ENCODE measurements around the gene MRPS27.
A peak's percentile ranks its signal among the peaks of the same experiment; 100 is the strongest.

Gene MRPS27

DNA sequence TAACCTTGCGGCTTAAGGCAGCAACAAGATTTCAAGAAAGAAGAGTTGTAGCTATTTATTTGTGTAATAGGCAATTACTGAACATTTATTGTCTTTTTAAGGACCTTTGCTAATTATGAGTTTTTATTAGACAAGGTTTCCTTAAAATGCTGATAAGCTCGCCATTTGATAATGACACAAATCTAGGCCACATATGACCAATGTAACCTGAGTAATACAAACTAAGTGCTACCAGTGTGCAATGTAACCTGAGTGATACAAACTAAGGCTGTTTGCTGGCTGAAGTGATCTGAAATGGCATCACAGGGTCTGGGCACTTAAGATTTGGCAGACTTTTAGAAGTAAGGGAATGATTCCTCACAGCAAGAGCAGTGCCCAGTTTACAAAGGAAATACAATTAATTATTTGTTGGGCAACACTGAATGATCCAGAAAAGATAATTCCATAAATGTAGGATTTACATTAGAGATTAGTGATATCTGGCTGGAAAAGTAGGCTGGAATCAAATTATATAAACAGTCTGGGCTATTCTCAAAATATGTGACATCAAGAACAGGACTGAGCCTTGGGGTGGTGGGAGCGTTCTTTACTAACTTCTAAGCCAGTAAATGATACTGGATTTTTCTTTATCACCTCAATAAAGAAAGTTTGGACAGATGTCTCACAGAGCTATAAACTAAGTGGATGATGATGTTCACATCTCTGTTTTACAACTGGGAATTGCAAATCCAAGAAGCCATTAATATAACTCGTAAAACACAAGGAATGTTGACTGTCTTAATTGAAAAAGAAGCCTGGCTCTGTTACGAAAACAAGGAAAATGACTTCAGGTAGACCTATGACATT is 54.8 kb downstream of the MRPS27 start:
- no peak for DNase-seq (ENCODE audit: low spot score)

DNA sequence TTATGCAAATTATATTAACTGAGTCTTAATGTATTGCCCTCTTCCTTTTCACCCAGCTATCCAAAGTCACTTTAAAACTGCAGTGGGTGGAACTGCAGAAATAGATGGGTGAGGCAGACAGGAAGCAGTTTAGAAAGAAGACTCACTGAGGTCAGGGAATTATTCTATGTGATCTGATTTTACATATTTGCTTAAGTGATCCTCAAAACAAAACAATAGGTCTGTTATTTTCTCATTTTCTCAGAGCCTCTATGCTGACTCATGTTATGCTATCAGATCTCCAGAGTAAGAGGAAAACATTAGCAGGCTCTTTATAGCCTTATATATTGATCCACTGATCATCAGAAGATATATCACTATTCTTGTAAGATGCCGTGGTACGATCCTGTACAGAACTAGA is 63.5 kb downstream of the MRPS27 start:
- no peak for DNase-seq (ENCODE audit: low spot score)

DNA sequence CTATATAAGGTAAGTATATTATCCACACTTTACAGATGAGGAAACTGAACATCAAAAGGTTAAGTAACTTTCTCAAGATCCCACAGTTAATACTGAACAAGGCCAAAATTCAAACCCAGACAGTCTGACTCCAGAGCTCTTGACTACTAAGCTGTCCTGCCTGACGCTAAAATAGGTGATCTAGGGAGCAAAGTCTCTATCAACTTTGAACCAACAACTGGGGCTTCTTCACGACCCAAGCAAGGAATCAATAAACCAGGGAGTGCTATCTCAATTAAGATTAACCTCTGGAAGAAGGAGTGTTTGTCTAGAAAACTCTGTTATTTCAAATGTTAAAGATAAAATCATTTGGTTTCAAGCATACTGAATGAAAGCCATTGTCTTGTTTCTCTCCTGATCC is 64.4 kb downstream of the MRPS27 start:
- DNase-seq (ENCODE audit: low spot score) = no peak

DNA sequence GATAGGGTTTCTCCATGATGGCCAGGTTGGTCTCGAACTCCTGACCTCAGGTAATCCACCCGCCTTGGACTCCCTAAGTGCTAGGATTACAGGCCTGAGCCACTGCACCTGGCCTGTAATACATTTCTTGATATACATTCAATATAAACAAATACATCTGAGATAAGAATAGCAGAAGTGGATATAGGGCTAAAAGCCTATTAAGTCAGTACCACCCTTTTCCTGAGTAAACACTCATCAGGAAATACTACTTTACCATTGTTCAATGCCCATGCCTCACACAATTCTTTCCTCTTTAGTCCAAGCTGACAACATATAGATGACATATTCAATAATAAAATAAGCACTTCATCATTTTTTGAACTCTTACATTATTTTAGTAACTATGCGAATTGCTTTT is 64.8 kb downstream of the MRPS27 start:
- no peak for DNase-seq (ENCODE audit: low spot score)

DNA sequence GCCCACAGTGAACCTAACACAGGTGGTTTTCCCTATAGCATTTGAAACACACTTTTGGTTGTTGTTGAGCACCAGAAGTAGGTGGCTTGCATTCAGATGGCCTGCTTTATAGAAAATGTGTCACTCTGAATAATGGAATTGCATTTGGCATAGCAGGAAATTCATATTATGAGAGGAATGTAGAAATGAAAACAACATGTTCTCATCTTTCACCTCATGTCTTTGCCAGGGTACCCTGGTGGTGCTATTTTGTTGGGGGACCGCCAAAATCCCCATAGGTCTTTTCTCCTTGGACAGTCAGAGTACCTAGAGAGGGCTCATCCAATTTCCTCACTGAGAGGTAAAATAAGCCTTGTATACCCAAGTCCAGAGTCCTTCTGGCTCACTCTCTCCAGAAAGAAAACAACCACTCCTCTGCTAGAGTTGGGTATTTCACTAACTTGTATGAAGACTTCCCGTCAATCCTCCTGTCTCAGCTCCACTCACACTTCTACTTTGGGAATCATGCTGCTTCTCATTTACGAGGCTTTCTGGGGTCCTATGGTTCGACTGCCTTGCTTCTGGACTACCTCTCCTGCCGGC is 67.4 kb downstream of the MRPS27 start:
- DNase-seq (ENCODE audit: low spot score) = no peak

DNA sequence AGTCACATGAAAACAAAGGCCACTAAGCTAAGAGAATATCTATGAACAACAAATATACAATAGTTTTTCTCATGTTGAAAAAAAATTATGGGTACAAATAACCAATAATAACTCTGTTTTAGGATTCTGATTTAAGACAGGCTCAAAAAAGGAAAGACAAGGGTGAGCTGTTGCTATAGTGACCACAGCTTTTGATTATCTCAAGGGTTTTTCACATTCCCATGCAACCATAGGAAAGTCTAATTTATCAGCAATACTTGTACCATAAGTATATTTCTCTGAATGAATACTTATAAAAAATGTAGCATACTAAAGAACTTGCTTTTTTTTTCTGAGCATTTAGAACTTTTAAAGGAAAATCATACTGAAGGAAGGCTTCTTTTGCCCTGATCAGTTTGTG is 68.0 kb downstream of the MRPS27 start:
- no peak for DNase-seq (ENCODE audit: low spot score)

DNA sequence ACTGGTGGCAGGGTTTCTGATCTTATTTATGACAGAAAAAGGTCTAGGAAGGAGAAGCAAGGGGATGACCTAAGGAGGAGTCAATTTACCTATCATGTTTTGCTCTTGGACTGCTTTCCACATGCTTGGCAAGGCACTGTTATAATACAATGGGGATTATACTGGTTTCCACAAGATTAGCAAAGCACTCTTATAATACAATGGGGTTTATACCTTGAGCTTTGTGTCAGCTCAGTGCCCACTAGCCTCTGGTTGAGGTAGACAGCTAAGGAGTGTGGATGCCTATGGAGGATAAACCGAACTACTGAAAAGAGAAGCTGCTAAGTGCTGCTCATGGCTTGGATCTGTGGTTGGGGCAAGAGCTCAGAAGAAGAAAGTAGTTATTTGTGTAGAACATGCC is 68.7 kb downstream of the MRPS27 start:
- no peak for DNase-seq (ENCODE audit: low spot score)

DNA sequence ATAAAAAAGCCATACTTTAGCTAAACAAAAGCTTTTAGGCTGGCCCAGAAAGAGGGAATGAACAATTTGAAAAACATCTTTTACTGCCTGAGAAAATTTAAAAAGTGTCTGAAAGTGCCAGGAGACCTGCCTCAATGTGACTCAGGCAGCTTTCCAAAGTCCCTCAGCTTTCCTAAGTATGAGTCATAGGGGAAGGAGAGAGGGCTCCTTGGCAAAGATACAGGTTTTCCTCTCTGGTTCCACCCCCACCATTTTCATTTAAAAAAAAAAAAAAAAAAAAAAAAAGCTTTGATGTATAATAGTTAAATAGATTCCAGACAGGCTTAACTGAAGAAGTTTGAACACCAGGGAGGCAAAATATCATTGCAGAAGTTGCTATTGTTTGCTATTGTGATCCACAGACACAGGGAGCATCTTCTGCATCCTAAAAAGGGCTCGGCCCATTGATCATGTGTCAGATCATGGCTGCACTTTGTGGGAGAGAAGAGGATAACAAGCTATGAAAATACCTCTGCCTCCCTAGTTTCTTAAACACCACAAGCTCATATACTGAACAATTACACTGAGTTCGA is 71.5 kb downstream of the MRPS27 start:
- DNase-seq (ENCODE audit: low spot score) = no peak

DNA sequence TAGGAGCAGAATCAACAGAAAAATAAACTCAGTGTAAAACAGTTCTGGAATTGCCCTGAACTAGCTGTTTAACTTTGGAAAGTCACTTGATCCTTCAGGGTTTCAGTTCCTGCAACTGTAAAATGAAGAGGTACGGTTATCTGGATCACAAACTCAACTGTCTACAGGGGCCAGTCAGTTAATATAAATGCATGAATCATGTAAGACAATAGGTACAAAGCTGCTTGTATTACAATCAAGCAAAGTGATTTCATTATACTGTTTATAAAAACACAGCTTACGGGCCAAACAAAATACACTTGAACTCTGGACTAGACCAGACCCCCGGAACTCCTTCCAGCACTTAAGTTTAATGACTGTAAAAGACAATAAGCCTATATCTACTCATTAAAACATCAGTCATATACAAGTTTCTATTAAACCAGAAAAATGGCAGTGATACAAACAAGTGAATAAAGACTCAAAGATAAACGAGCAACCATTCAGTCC is 73.0 kb downstream of the MRPS27 start:
- DNase-seq (ENCODE audit: low spot score) = no peak

DNA sequence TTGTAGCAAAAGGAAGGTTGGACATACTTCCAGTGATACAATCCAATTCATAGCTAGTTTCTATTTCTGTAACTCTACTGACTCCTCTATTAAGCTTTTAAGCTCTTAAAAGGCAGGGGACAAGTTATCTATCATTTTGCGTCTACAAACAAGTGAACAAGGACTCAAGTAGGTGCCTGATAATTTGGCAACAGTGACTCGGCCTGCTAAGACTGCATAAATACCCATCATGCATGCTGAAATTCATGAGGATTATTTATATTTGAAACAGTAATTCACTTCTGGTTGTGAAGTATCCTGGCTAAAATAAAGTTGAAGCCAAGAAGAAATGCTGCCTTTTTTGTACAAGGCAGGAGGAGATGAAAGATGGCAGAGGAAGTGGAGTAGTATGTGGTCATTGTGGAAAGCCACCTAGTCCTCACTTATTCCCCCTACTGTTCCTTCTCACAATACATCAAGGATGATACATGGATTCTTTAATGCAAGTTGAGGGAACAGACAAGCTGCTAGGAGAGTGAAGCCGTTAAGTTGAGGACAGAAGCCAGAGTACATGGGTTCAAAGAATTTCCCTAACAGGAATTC is 74.0 kb downstream of the MRPS27 start:
- peak; percentile 70 for DNase-seq (ENCODE audit: low spot score)

DNA sequence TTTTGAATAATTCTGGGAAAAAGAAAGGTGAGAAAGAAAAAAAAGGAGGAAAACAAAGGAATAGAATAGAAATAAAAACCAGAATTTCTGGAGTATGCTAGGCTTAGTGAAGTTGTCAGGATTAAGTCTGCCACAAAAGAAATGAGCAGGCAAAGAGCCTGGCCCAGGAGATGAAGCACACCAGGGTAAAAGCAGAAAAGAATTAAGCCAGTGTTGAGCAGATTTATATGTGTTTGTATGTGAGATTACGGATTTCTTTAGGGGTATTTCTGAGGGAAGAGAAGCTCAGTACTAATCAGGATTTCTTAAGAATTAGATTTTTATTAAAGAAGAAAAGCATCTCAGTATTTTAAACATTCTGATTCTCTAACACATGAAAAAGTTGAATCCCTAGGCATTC is 74.5 kb downstream of the MRPS27 start:
- no peak for DNase-seq (ENCODE audit: low spot score)

DNA sequence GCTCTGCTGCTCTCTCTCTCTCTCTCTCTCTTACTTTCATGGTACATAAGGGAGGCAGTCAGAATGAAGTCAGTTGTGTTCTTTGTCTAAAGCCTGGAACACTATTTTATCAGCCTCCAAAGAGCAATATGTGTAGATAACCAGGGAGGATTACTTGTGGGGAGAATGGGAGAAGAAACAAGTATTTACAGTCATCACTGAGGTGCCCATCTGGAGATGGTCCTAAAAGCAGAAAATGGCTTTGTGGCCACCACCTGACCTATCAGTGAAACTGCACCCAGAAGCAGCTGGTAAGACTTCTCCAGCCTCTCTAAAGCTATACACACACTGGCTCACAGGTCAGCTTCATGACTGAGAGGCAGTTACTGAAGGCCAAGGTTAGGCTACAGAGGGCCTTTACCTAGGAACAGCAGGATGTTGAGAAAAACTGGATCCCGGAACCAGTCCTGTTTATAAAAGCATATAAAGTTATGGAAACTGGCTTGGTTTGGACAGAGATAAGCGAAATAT is 75.1 kb downstream of the MRPS27 start:
- DNase-seq (ENCODE audit: low spot score) = peak; percentile 59

DNA sequence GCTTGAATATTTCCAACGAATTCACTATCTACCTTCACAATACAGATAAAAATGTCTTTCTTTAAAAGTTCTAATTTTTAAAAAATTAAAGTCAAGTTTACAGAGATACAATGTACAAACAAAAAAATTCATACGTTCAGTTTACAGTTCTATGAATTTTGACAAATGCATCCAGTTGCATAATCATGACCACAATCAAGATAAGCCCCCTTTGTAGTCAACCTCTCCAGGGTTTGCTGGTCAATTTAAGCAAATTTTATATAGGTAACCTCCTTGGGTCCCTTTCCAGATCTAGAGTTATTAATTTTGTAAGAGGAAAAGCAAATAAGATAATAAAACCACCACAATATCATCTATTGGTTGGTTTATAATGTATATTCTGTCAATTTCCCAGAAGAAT is 76.3 kb downstream of the MRPS27 start:
- DNase-seq (ENCODE audit: low spot score) = no peak

DNA sequence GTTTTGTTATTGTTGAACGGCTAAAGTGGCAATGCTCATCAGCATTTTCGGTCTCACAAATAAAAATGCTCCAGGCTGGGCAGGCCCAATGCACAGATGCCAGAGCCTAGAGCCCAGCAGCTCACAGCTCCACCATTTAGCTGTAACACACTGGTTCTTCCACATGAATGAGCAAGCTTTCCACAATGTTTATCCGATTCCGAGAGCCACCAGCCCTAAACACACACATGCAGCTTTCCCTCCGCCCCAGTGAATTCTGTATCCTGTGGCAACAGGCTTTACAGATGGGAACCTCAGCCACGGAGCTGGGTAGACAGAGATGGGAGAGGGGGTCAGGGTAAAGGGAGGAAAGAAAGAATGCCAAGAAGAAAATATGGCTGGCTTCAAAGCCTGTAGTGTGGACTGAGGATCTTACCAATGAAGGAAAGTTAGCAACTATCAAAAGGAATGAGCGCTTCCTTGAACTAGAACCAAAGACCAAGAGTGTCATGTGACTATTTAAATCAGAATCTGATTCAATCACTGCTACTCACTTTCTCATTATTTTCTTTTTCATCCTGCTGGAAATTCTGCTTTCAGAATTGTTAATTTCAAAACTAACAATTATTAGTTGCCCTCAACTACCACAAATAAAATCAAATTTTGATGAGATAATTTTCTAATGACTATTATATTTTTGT is 77.1 kb downstream of the MRPS27 start:
- DNase-seq (ENCODE audit: low spot score) = no peak

DNA sequence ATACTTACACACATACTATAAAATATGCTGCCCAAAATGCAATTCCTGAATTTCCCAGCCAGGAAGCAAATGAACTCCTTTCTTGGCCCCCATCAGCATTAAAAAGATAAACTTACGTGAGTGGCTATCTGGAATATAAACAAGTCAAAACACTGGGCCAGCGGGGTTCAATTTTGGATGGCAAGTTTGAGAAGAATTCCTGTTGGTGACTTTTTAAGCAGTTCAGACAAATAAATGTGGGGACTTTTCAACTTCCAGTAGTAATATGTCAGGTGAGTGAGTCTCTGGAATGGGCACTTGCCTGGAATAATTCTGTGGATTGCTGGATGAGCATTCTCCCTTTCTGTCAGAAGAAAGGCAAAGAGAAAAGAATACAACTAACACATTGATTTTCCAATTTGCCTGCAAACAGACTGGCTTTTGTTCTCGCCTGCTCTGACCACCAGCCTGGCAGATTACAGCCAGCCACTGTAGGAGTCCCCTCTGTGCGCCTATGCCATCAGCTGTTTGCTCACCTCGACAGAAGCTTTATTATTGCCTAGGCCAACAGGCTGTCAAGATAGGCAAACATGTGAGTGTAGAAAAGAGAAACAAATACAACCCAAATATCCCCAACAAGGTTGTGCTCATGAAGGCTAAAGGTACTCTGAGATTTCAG is 78.6 kb downstream of the MRPS27 start:
- DNase-seq (ENCODE audit: low spot score) = no peak

DNA sequence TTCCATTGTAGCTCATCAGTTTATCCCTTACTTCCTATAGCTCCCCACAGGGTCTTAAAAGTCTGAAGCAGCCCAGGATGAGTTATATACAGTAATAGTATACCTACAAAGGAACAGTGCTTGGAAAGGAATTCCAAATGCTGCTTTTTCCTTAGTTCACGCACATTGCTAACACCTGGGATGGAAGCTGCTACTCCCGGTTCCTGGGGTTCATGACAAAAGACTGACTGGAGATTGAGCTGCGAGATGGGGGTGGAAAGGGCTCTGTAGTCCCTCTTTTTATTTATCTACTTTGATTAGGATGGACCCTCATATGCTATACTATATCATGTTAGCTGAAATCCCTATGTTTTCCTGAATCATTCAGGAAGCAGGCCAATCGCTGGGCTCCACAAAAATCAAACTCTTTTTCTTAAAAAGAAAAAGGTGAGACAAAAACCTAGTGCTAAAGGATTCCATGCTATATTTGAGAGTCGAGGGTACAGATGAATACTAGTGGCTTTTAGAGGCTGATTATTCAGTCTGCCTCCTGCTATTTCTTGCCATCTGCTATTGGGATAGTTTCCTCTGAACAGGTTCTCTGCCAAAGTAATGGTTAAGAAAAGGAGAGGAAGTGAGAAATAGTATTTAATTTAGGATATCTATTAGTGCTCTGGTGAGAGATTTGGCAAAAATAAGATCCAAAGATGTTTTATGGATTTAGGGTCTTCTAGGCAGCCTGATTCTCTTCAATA is 81.2 kb downstream of the MRPS27 start:
- no peak for DNase-seq (ENCODE audit: low spot score)

DNA sequence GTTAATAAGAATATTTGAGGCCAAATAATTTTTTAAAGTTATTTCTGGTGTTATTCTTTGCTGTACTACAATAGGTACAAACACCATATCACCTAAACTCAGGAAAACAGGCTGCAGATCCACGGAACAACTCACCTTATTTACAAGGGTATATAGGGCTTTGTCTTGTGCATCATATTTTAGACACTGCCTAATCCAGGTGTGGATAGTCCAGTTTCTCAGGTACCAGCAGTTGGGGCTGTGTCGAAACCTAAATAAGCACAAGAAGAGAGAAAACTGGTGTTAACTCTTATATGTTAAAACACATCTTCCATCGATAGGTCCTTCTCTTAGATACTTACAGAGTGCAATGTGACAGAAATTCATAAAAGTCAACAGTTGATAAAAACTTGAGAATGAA is 82.2 kb downstream of the MRPS27 start:
- no peak for DNase-seq (ENCODE audit: low spot score)

DNA sequence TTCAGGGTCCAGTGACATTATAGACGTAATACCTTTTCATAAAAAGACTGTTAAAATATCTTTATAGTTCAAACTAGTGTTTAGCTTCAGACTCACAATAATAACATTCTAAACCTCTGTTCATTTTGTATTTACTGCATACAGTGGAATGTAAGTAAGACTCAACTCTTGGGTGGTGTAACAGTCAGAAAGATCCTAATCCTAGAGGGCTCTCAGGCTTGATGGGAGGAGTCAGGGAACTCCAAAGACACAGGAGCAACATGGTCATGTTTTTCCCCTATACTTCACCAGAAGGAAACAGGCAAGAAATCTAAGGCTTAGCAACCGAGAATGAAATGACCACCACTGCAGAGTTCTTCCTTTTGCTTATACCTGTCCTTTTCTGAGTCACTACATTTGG is 82.6 kb downstream of the MRPS27 start:
- DNase-seq (ENCODE audit: low spot score) = no peak

DNA sequence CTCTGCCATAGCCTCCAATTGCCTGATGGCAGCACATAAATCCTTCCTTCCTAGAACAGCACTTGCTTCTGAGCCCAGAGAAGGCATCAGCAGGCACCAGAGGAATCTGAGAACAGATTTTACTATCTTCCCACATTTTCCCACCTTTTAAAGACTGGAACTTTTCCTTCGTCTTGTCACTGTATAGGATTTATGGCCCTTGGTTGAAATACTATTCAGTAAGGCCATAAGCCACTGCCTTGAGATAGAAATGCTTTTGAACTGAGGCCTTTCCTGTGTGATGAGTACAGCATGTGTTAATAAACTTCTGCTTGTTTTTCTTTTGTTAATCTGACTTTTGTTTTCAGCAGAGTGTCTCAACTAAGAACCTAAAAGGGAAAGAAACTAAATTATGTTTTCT is 84.3 kb downstream of the MRPS27 start:
- no peak for DNase-seq (ENCODE audit: low spot score)

DNA sequence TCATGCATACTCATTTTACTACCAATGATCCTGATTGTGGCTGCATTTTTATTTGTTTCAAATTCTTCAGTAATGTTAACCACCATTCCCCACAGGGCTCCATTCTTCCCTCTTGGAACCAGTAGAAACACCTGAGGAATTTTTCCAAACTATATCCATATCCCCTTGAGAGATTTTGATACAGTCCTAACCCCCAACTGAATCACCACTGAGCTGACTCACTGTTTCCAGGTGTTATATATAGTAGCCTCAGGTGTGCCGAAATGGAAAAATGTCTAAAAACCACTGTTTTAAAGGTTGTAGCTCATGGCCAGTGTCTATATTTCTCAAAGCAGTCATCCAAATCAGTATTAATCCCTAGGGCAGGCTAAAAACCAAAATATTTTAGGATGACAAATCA is 85.2 kb downstream of the MRPS27 start:
- no peak for DNase-seq (ENCODE audit: low spot score)

DNA sequence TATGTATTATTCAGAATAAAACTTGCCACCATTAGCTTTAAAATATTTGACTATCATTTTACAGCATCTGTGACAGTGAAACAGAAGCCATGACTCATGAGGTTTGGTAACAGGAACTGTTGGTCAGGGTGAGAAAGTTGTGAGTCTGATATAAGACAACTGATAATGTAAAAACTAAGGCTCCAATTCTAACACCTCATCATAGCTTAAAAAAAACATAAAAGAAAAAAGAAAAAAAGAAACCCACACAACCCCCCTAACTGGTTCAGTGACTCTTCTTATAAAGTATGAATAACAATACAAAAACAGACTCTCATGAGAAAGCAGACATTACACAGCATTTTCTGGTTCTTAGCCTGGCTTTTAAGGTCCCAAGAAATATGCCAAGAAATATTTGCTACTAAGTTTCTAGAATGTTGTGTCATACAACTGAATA is 85.8 kb downstream of the MRPS27 start:
- DNase-seq (ENCODE audit: low spot score) = no peak
